SK-N-DZ (cell line): ENCODE measurements around the gene SEC14L1.

Source experiments
- DNase-seq: peaks from one replicate; pipeline ENCODE4 v3.0.0-alpha.2; 2015; ENCODE audit warnings: low spot score
- small RNA-seq, 2 experiments: library from RNA; depleted of rRNA; stranded (forward); fragments of <200 nt; gene quantifications; one replicate each; pipeline ENCODE3, GENCODE V24; 2014

The SEC14L1 gene

DNA sequence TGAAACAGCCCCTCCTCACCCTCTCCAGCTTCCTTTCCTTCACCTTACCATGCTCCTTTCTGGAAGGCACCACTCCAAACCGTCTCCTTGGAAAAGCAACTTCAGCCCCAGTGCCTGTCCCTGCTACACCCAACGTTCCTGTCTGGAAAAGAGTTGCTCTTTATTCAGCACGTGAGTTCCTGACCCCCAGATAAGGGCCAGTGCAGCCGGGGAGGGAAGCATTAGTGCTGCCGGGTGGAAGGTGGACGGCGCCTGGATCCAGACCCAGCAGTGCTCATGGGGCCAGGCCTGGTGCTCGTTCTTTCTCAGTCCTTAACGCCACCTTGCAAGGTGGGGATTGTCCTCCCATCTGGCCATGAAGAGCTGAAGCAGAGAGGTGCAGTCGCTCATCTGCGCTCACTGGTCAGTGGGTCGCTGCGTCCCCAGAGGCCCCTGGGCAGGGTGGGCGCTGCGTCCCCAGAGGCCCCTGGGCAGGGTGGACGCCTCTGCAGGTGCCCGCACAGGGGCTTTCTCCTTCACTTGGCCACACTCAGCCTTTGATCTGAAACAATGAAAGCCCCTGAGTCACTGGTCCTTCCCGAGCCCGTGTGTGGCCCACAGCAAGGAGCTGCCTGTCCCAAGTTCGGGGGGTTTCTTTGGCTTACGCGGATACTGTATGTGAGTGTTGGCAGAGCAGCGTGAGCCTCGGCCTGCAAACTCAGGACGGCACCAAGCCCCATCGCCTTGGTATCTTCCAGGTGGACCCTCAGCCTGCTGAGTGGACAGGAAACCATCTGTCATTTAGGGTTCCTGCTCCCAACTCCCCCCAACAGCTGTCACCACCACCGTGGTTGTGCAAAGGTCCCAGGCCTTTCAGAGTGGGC, 117.1 kb downstream of the SEC14L1 start:
- no peak for DNase-seq

DNA sequence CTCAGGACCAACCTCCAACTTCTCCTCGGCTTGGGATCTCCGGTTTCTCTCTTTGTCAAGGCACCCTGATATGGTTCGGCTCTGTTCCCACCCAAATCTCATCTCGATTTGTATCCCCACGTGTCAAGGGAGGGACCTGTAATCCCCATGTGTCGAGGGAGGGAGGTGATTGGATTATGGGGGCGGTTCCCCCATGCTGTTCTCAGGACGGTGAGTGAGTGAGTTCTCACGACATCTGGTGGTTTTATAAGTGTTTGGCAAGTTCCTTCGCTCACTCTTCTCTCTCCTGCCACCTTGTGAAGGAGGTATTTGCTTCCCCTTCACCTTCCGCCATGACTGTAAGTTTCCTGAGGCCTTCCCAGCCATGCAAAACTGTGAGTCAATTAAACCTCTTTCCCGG, 117.9 kb downstream of the SEC14L1 start:
- DNase-seq, result no peak

DNA sequence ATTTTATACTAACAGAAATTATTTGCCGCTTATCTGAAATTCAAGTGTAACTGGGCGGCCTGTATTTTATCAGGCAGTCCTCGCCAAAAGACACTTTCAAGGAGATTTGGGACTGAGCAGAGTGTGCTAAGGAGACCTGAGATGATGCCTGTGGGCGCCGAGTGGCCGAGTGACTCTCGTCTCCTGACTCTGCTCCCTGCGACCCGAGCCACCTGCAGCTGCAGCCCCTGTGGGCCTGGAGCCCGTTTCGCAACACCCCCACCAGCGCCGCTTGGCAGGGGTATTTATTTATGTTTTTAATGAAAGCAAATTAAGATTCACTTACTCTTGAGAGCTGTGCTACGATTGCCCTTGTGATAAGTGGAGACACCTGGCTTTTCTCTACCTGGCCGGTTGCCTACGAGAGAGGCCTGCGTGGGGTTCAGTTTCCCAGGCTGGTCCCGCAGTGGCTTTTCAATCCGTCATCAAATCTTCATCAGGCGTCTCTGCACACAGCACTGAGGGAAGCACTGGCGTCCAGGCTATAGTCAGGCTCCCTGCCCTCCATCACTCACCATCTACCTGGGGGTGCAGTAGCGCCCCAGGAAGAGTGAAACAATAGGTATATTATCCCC, 124.0 kb downstream of the SEC14L1 start:
- DNase-seq, result no peak

DNA sequence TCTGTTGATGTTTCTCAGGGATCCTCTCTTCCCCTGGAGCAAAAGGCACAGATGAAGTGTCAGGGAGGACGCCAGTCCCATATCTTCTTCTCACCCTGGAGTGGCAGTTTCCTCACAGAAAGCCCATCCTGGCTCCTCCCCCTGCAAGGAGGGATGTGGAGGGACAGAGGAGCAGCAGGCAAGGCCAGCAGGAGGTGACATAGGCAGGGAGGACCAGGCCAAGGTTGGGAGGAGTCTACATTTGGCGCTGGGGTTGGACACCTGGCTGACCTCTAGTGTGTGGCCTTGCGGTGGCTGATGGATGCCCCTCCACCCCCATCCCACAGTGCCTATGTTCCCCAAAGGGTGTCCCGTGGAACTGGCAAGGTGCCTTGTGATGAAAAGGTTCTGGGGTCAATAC, 125.4 kb downstream of the SEC14L1 start:
- no peak for DNase-seq

Small RNA genes lying within 50 kb of the gene (small RNA-seq; reads per million reads assigned to genes)
- 0 to 0.04 reads per million in 2 experiments for gene RNU4-47P
